Measurements from ENCODE around the gene ELK3.

Gene ELK3

DNA sequence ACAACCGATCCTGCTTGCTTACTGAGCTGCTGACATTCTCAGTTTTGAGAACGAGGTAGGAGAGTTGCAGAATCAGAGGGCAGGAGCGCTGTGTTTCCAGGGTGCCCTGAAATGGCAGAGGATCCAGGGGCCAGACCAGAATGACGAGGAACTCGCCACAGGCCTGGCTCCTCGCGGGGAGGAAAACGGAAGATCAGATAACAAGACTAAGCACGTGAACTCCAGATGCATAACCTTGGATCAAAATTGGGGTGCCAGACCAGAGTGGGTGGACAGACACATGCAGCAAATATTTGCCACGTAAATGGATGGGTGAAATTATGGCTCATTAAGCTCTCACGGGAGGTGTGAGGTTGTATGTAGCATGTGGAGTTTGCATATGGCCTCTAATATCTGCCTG lies 46.5 kb downstream of the ELK3 start:
- no peak overlapping the region for H3K27ac ChIP-seq
- TF ChIP-seq, protein P1, sequence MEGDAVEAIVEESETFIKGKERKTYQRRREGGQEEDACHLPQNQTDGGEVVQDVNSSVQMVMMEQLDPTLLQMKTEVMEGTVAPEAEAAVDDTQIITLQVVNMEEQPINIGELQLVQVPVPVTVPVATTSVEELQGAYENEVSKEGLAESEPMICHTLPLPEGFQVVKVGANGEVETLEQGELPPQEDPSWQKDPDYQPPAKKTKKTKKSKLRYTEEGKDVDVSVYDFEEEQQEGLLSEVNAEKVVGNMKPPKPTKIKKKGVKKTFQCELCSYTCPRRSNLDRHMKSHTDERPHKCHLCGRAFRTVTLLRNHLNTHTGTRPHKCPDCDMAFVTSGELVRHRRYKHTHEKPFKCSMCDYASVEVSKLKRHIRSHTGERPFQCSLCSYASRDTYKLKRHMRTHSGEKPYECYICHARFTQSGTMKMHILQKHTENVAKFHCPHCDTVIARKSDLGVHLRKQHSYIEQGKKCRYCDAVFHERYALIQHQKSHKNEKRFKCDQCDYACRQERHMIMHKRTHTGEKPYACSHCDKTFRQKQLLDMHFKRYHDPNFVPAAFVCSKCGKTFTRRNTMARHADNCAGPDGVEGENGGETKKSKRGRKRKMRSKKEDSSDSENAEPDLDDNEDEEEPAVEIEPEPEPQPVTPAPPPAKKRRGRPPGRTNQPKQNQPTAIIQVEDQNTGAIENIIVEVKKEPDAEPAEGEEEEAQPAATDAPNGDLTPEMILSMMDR (conservative IDR thresholded peaks at IDR 0.05), result no peak
- TF ChIP-seq ZFX (IDR thresholded peaks at IDR 0.05), result no peak

GRCh38 chr12:96241431-96241830 lies 47.3 kb downstream of the ELK3 start:
- no peak for TF ChIP-seq ZFX (IDR thresholded peaks at IDR 0.05)
- TF ChIP-seq, protein P1 (conservative IDR thresholded peaks at IDR 0.05), result no peak
- H3K27ac ChIP-seq, result no peak overlapping the region

DNA sequence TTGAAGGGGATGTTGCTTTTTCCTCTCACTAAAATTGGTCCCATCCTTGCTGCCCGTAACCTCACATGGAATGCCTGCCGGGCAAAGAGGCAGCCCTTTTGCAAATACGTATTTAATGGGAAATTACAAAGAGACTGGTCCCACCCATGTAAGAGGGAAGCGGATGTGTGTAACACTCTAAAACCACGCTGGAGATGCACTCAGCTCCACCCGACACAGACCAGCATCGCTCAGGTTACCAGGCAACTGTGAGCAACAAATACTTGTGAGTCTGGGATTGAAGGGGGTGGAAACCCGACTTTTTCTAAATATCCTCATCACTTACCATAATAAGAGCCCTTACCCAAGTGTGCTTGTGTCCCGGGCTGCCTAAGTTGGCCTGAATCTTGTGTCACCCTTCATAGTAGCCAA lies 47.7 kb downstream of the ELK3 start:
- no peak overlapping the region for H3K27ac ChIP-seq
- TF ChIP-seq ZFX (IDR thresholded peaks at IDR 0.05), result no peak
- TF ChIP-seq, protein P1 (conservative IDR thresholded peaks at IDR 0.05), result no peak

DNA sequence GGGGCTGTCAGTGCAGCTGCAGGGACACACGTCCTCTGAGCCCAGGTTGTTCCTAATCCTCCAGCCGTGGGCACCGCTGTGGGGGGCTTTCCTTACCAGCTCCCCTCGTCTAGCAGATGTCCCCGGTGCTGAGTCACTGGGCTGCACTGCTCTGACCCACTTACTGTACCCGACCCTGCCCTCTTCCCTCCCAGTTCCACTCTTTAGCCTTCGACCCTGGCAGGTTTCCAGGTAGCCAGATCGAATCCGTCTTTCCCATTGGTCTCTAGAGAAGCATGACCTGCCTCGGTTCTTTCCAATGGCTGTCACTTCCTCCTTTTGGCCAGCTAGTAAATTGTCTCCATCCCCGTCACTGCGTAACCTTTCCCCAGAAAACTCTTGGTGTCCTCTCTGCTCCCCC lies 48.4 kb downstream of the ELK3 start:
- TF ChIP-seq, protein P1 (conservative IDR thresholded peaks at IDR 0.05), result no peak
- no peak for TF ChIP-seq ZFX (IDR thresholded peaks at IDR 0.05)
- H3K27ac ChIP-seq, result no peak overlapping the region

DNA sequence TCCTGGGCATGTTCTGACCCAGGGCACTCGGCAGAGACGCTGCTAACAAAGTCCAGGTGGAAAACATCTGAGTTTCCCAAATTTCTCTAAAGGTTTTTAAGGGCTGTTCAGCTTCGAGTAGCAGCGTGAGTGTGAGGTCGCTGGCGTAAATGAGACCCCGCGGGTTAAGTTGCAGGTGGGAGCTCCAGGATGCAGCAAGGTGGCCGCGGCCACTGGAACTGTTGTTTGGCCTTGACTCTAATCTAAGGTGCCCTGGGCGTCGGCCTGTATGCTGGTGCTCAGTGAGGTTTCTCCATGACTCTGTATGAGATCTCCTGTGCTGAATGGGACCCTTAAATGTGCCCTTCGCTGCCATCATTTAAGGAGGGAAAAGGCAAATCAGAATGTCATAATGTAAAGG lies 50.7 kb downstream of the ELK3 start:
- no peak overlapping the region for H3K27ac ChIP-seq
- TF ChIP-seq, protein P1 (conservative IDR thresholded peaks at IDR 0.05), result no peak
- TF ChIP-seq ZFX (IDR thresholded peaks at IDR 0.05), result no peak

DNA sequence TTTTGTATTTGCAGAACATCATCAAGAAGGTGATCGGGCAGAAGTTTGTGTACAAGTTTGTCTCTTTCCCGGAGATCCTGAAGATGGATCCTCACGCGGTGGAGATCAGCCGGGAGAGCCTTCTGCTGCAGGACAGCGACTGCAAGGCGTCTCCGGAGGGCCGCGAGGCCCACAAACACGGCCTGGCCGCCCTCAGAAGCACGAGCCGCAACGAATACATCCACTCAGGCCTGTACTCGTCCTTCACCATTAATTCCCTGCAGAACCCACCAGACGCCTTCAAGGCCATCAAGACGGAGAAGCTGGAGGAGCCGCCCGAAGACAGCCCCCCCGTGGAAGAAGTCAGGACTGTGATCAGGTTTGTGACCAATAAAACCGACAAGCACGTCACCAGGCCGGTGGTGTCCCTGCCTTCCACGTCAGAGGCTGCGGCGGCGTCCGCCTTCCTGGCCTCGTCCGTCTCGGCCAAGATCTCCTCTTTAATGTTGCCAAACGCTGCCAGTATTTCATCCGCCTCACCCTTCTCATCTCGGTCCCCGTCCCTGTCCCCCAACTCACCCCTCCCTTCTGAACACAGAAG lies 52.8 kb downstream of the ELK3 start:
- no peak overlapping the region for H3K27ac ChIP-seq
- TF ChIP-seq, protein P1 (conservative IDR thresholded peaks at IDR 0.05), result no peak
- no peak for TF ChIP-seq ZFX (IDR thresholded peaks at IDR 0.05)

DNA sequence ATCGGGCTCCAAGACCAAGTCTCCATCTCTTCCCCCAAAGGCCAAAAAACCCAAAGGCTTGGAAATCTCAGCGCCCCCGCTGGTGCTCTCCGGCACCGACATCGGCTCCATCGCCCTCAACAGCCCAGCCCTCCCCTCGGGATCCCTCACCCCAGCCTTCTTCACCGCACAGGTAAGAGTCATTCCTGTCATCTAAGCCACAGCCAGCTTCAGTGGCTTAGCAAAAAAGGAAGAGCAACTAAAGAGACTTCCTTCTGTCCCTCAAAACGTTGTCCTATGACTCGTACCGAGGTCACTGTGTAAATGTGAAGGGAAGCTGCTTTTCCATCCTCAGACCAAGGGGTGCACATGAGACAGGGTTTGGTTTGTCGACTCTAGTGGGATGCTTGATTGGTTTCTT lies 53.4 kb downstream of the ELK3 start:
- no peak overlapping the region for H3K27ac ChIP-seq
- TF ChIP-seq, protein P1 (conservative IDR thresholded peaks at IDR 0.05), result no peak
- TF ChIP-seq ZFX (IDR thresholded peaks at IDR 0.05), result no peak

Data from C4-2B (cell line).